ENCODE results near the gene NSG1.

The NSG1 gene

DNA sequence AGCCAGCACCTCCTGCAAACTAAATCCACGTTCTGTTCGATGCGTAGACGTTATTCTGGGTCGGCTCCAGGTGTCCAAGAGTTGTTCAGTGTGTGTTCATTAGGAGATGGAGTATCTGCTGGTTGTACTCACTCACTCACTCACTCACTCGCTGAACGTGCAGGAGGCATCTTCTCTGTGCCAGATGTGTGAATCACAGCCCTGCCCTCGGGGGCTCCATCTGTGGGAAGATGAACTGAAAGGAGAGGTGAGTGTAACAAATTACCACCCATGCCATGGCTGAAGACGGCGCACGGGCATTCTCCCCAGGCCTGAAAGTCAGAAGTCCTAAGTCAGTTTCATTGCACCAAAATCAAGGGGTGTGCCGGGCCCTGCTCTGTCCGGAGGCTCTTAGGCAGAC, 16.1 kb downstream of the NSG1 start:
- no peak overlapping the region for H3K18ac ChIP-seq (ENCODE audit: low read length)
- DNase-seq = no peak
- no peak overlapping the region for H3K27ac ChIP-seq (ENCODE audit: low read depth, low read length)
- no peak overlapping the region for H2AK5ac ChIP-seq (ENCODE audit: low read length)
- no peak overlapping the region for H3K56ac ChIP-seq (ENCODE audit: low read length)
- no peaks in the 10 kb centered on the region for H3K79me1 ChIP-seq (ENCODE audit: low read length)
- H3K9ac ChIP-seq (ENCODE audit: low read length) = no peak overlapping the region
- H2BK5ac ChIP-seq (ENCODE audit: low read length) = no peak overlapping the region
- no peaks in the 10 kb centered on the region for H3K36me3 ChIP-seq (ENCODE audit: control insufficient read depth, insufficient read depth, low read length)
- H4K8ac ChIP-seq (ENCODE audit: low read depth, low read length) = no peak overlapping the region
- no peak overlapping the region for H2BK15ac ChIP-seq (replicated peaks; ENCODE audit: low read depth)
- H3K4me1 ChIP-seq (ENCODE audit: control insufficient read depth, low read depth, low read length) = no peaks in the 10 kb centered on the region
- H3K4me3 ChIP-seq (ENCODE audit: low read length) = no peak overlapping the region
- H3K79me2 ChIP-seq (ENCODE audit: control insufficient read depth, insufficient read depth, low read length) = no peaks in the 10 kb centered on the region
- H3K4me2 ChIP-seq (ENCODE audit: low read length) = no peak overlapping the region
- H3K27me3 ChIP-seq (ENCODE audit: insufficient read depth, low read length, poor library complexity) = no peaks in the 10 kb centered on the region
- H3K4ac ChIP-seq (ENCODE audit: low read depth, low read length) = no peak overlapping the region
- H4K5ac ChIP-seq (ENCODE audit: low read length) = no peak overlapping the region
- no CpG with 5 or more reads among the region's 13 CpGs for WGBS (ENCODE audit: extremely low coverage, insufficient coverage, low lambda C conversion rate)
- H3K23ac ChIP-seq (ENCODE audit: low read length) = no peak overlapping the region
- no peak overlapping the region for H2BK120ac ChIP-seq (ENCODE audit: low read depth, low read length)

DNA sequence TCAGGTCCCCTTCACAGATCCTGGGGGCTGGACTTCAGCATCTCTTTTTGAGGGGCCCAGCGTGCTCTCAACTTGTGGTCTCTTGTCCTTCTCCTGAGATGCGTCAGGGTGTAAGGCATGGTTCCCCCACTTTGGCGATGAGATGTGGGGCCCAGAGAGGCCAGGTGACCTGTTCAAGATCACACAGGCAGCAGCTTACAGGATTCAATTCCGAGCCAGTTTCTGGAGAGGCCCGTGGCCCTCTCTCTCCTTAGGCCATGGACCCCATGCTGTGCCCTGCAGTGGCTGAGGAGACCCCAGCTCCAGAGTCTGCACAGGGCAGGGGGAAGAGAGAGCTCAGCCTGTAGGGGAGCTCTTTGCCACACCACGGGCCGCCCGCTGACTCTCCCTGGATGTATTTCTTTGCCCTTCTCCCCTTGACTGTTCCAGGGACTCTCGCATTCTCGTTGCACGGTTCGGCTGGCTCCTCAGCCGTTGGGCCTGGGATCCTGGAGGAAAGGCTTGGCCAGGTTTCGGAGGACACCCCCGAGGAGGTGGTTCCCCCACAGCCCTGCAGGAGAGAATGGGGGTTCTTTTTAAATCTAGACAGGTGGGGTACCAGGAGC, 18.6 kb downstream of the NSG1 start:
- no peak overlapping the region for H3K4ac ChIP-seq (ENCODE audit: low read depth, low read length)
- H3K4me2 ChIP-seq (ENCODE audit: low read length) = no peak overlapping the region
- no peak overlapping the region for H3K56ac ChIP-seq (ENCODE audit: low read length)
- H3K27ac ChIP-seq (ENCODE audit: low read depth, low read length) = no peak overlapping the region
- H3K18ac ChIP-seq (ENCODE audit: low read length) = no peak overlapping the region
- H4K8ac ChIP-seq (ENCODE audit: low read depth, low read length) = no peak overlapping the region
- H3K36me3 ChIP-seq (ENCODE audit: control insufficient read depth, insufficient read depth, low read length) = no peaks in the 10 kb centered on the region
- no peaks in the 10 kb centered on the region for H3K79me1 ChIP-seq (ENCODE audit: low read length)
- no peak overlapping the region for H3K23ac ChIP-seq (ENCODE audit: low read length)
- H3K4me1 ChIP-seq (ENCODE audit: control insufficient read depth, low read depth, low read length) = no peaks in the 10 kb centered on the region
- H3K4me3 ChIP-seq (ENCODE audit: low read length) = no peak overlapping the region
- no peak overlapping the region for H3K9ac ChIP-seq (ENCODE audit: low read length)
- H2BK120ac ChIP-seq (ENCODE audit: low read depth, low read length) = no peak overlapping the region
- H4K5ac ChIP-seq (ENCODE audit: low read length) = no peak overlapping the region
- WGBS (ENCODE audit: extremely low coverage, insufficient coverage, low lambda C conversion rate) = no CpG with 5 or more reads among the region's 15 CpGs
- H3K79me2 ChIP-seq (ENCODE audit: control insufficient read depth, insufficient read depth, low read length) = no peaks in the 10 kb centered on the region
- no peaks in the 10 kb centered on the region for H3K27me3 ChIP-seq (ENCODE audit: insufficient read depth, low read length, poor library complexity)
- H2AK5ac ChIP-seq (ENCODE audit: low read length) = no peak overlapping the region
- no peak overlapping the region for H2BK15ac ChIP-seq (replicated peaks; ENCODE audit: low read depth)
- H2BK5ac ChIP-seq (ENCODE audit: low read length) = no peak overlapping the region
- DNase-seq = no peak

- H2BK15ac ChIP-seq (replicated peaks; ENCODE audit: low read depth) = no peak overlapping the region
- no peaks in the 10 kb centered on the region for H3K27me3 ChIP-seq (ENCODE audit: insufficient read depth, low read length, poor library complexity)
- WGBS (ENCODE audit: extremely low coverage, insufficient coverage, low lambda C conversion rate) = no CpG with 5 or more reads among the region's 28 CpGs
- peak overlapping the region; percentile 24 for H3K23ac ChIP-seq (ENCODE audit: low read length)
- H3K4ac ChIP-seq (ENCODE audit: low read depth, low read length) = no peak overlapping the region
- no peaks in the 10 kb centered on the region for H3K36me3 ChIP-seq (ENCODE audit: control insufficient read depth, insufficient read depth, low read length)
- H4K5ac ChIP-seq (ENCODE audit: low read length) = no peak overlapping the region
- no peak overlapping the region for H2AK5ac ChIP-seq (ENCODE audit: low read length)
- no peak overlapping the region for H2BK5ac ChIP-seq (ENCODE audit: low read length)
- no peak overlapping the region for H4K8ac ChIP-seq (ENCODE audit: low read depth, low read length)
- no peak overlapping the region for H3K27ac ChIP-seq (ENCODE audit: low read depth, low read length)
- no peak overlapping the region for H3K4me3 ChIP-seq (ENCODE audit: low read length)
- no peaks in the 10 kb centered on the region for H3K79me2 ChIP-seq (ENCODE audit: control insufficient read depth, insufficient read depth, low read length)
- no peak overlapping the region for H3K4me2 ChIP-seq (ENCODE audit: low read length)
- no peak overlapping the region for H3K18ac ChIP-seq (ENCODE audit: low read length)
- DNase-seq = no peak
- H3K56ac ChIP-seq (ENCODE audit: low read length) = no peak overlapping the region
- no peak overlapping the region for H3K9ac ChIP-seq (ENCODE audit: low read length)
- no peaks in the 10 kb centered on the region for H3K79me1 ChIP-seq (ENCODE audit: low read length)
- no peaks in the 10 kb centered on the region for H3K4me1 ChIP-seq (ENCODE audit: control insufficient read depth, low read depth, low read length)
- no peak overlapping the region for H2BK120ac ChIP-seq (ENCODE audit: low read depth, low read length)
Measured at GRCh38 chr4:4406455-4407298, 19.8 kb downstream of the NSG1 start.

DNA sequence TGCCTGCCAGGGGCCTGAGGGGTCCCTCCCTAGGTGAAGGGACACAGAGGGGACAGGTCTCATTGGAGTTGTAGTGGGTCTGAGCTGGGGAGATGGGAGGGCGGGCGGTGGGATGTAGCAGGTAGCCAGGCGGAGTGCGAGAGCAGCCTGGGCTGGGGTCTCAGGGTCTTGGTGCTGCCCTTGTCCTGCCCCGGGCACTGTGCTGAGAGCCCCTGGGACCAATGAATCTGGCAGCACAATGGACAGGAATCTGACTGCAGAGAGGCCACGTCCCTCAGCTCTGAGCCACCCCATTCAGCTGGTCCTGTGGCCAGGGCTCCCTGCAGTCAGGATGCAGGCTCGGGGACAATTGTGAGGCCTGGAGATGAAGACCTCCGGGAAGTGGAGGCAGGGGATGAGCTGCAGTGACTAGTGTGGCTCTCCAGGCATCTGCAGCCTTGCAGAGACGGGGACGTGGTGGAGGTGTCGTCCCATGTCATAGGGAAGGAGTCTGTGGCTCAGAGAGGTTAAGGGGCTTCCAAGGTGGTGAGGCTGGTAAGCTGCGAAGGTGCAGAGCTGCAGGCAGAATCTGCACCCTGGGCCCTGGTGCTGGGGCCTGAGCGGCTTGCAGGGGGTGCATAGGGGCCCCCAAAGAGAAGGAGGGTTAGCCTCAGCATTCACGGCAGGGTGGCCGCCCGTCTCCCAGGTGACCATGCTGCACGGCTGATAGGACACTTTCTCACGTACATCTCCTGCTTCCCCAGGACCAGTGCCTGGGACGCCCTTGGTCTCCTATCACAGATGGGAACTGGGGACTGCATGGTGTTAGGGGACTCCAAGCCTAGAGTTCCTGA, 20.6 kb downstream of the NSG1 start:
- DNase-seq = no peak
- H3K79me1 ChIP-seq (ENCODE audit: low read length) = no peaks in the 10 kb centered on the region
- no peaks in the 10 kb centered on the region for H3K27me3 ChIP-seq (ENCODE audit: insufficient read depth, low read length, poor library complexity)
- H4K5ac ChIP-seq (ENCODE audit: low read length) = no peak overlapping the region
- H3K4me1 ChIP-seq (ENCODE audit: control insufficient read depth, low read depth, low read length) = no peaks in the 10 kb centered on the region
- no CpG with 5 or more reads among the region's 19 CpGs for WGBS (ENCODE audit: extremely low coverage, insufficient coverage, low lambda C conversion rate)
- no peak overlapping the region for H2BK5ac ChIP-seq (ENCODE audit: low read length)
- no peak overlapping the region for H2BK15ac ChIP-seq (replicated peaks; ENCODE audit: low read depth)
- H3K56ac ChIP-seq (ENCODE audit: low read length) = no peak overlapping the region
- H3K4me2 ChIP-seq (ENCODE audit: low read length) = no peak overlapping the region
- H2AK5ac ChIP-seq (ENCODE audit: low read length) = no peak overlapping the region
- no peak overlapping the region for H4K8ac ChIP-seq (ENCODE audit: low read depth, low read length)
- no peaks in the 10 kb centered on the region for H3K36me3 ChIP-seq (ENCODE audit: control insufficient read depth, insufficient read depth, low read length)
- H3K23ac ChIP-seq (ENCODE audit: low read length) = no peak overlapping the region
- H3K9ac ChIP-seq (ENCODE audit: low read length) = no peak overlapping the region
- H3K79me2 ChIP-seq (ENCODE audit: control insufficient read depth, insufficient read depth, low read length) = no peaks in the 10 kb centered on the region
- no peak overlapping the region for H2BK120ac ChIP-seq (ENCODE audit: low read depth, low read length)
- H3K4ac ChIP-seq (ENCODE audit: low read depth, low read length) = no peak overlapping the region
- H3K27ac ChIP-seq (ENCODE audit: low read depth, low read length) = no peak overlapping the region
- H3K18ac ChIP-seq (ENCODE audit: low read length) = no peak overlapping the region
- no peak overlapping the region for H3K4me3 ChIP-seq (ENCODE audit: low read length)

GRCh38 chr4:4408132-4408523, 21.2 kb downstream of the NSG1 start:
- DNase-seq = no peak
- H3K56ac ChIP-seq (ENCODE audit: low read length) = no peak overlapping the region
- WGBS (ENCODE audit: extremely low coverage, insufficient coverage, low lambda C conversion rate) = no CpG with 5 or more reads among the region's 13 CpGs

More at GRCh38 chr4:4408132-4408523, 21.2 kb downstream of the NSG1 start:
- Histone ChIP-seq H3K4ac (ENCODE audit: low read depth, low read length) (no peak overlapping the region), H3K18ac (ENCODE audit: low read length) (no peak overlapping the region), H3K79me2 (ENCODE audit: control insufficient read depth, insufficient read depth, low read length) (no peaks in the 10 kb centered on the region), H3K23ac (ENCODE audit: low read length) (no peak overlapping the region), H3K4me3 (ENCODE audit: low read length) (no peak overlapping the region), H3K4me2 (ENCODE audit: low read length) (no peak overlapping the region), H3K27me3 (ENCODE audit: insufficient read depth, low read length, poor library complexity) (no peaks in the 10 kb centered on the region), H2BK120ac (ENCODE audit: low read depth, low read length) (no peak overlapping the region), H4K8ac (ENCODE audit: low read depth, low read length) (no peak overlapping the region), H2AK5ac (ENCODE audit: low read length) (no peak overlapping the region), H2BK15ac (replicated peaks; ENCODE audit: low read depth) (no peak overlapping the region), H3K4me1 (ENCODE audit: control insufficient read depth, low read depth, low read length) (no peaks in the 10 kb centered on the region), H3K79me1 (ENCODE audit: low read length) (no peaks in the 10 kb centered on the region), H3K36me3 (ENCODE audit: control insufficient read depth, insufficient read depth, low read length) (no peaks in the 10 kb centered on the region), H3K9ac (ENCODE audit: low read length) (no peak overlapping the region), H3K27ac (ENCODE audit: low read depth, low read length) (no peak overlapping the region), H4K5ac (ENCODE audit: low read length) (no peak overlapping the region), H2BK5ac (ENCODE audit: low read length) (no peak overlapping the region)
